GM23338 (cell line): ENCODE results near the gene TRIM21. TPM values are rescaled to one million over a fixed set of nuclear protein-coding genes. Genes with fewer than 3 reads are reported as not detected.

Experiments
- ATAC-seq: fragments of 200-7000 bp; cut with Tn5 transposase; 3 replicates; pipeline ENCODE4 v1.9.1; 2020
- DNase-seq: peaks from one replicate; pipeline ENCODE4 v3.0.0-alpha.2; 2015; ENCODE audit warnings: low spot score
- H2AFZ ChIP-seq: fragments of 200-600 bp; sonication (generic); 2 replicates; pipeline ENCODE4 v1.8.0; 2016; ENCODE audit warnings: antibody characterized with exemption, mild to moderate bottlenecking, moderate library complexity
- H3F3A ChIP-seq: fragments of 200-600 bp; sonication (generic); replicated peaks from 2 replicates; pipeline ENCODE4 v1.8.0; 2017; ENCODE audit warnings: antibody characterized with exemption, mixed run types, low read depth
- H3K27ac ChIP-seq: fragments of 200-600 bp; sonication (generic); 2 replicates; pipeline ENCODE4 v1.6.1; 2016; ENCODE audit warnings: low read depth
- H3K27me3 ChIP-seq: fragments of 200-600 bp; sonication (generic); 2 replicates; pipeline ENCODE4 v1.8.0; 2016; ENCODE audit warnings: mild to moderate bottlenecking, mixed run types, moderate library complexity; ENCODE audit not compliant: insufficient read depth
- H3K36me3 ChIP-seq: fragments of 200-600 bp; sonication (generic); 2 replicates; pipeline ENCODE4 v1.8.0; 2016; ENCODE audit warnings: mild to moderate bottlenecking; ENCODE audit not compliant: insufficient read depth
- H3K4me1 ChIP-seq: fragments of 200-600 bp; sonication (generic); 2 replicates; pipeline ENCODE4 v1.8.0; 2016; ENCODE audit warnings: mild to moderate bottlenecking, moderate library complexity; ENCODE audit not compliant: insufficient read depth
- H3K4me2 ChIP-seq: fragments of 200-600 bp; sonication (generic); 2 replicates; pipeline ENCODE4 v1.7.1; 2017; ENCODE audit warnings: mixed run types
- H3K4me3 ChIP-seq: fragments of 200-600 bp; sonication (generic); 2 replicates; pipeline ENCODE4 v1.6.1; 2016; ENCODE audit warnings: mixed run types
- H3K79me2 ChIP-seq: fragments of 200-600 bp; sonication (generic); replicated peaks from 2 replicates; pipeline ENCODE4 v1.8.0; 2017; ENCODE audit warnings: mild to moderate bottlenecking; ENCODE audit not compliant: insufficient read depth
- H3K9me2 ChIP-seq: fragments of 200-600 bp; sonication (generic); 2 replicates; pipeline ENCODE4 v1.8.0; 2017; ENCODE audit not compliant: insufficient read depth
- H4K20me1 ChIP-seq: fragments of 200-600 bp; sonication (generic); replicated peaks from 2 replicates; pipeline ENCODE4 v1.8.0; 2017; ENCODE audit warnings: mild to moderate bottlenecking; ENCODE audit not compliant: insufficient read depth
- H3K27ac Mint-ChIP-seq: 2 replicates; pipeline ENCODE4 v1.8.0; 2020; ENCODE audit warnings: inconsistent platforms, mild to moderate bottlenecking, moderate library complexity, mixed read lengths
- H3K27me3 Mint-ChIP-seq: 3 replicates; pipeline ENCODE4 v1.8.0; 2022; ENCODE audit warnings: low read depth, mild to moderate bottlenecking, moderate library complexity, mixed read lengths, inconsistent platforms; ENCODE audit not compliant: insufficient read depth, poor library complexity
- H3K36me3 Mint-ChIP-seq: 3 replicates; pipeline ENCODE4 v1.8.0; 2021; ENCODE audit warnings: low read depth, mild to moderate bottlenecking, inconsistent platforms, moderate library complexity, mixed read lengths
- H3K4me1 Mint-ChIP-seq: 3 replicates; pipeline ENCODE4 v1.8.0; 2020; ENCODE audit warnings: mild to moderate bottlenecking, inconsistent platforms, mixed read lengths
- H3K4me3 Mint-ChIP-seq: 3 replicates; pipeline ENCODE4 v1.8.0; 2021; ENCODE audit warnings: moderate library complexity, mild to moderate bottlenecking, inconsistent platforms, mixed read lengths
- H3K9me3 Mint-ChIP-seq: 3 replicates; pipeline ENCODE4 v1.8.0; 2020; ENCODE audit warnings: moderate library complexity, mild to moderate bottlenecking, inconsistent platforms, mixed read lengths
- CREB1 ChIP-seq: fragments of 250-450 bp; sonication (Bioruptor Pico); IDR thresholded peaks from 2 replicates; pipeline ENCODE4 v1.5.0; 2020; ENCODE audit warnings: low read depth, mild to moderate bottlenecking, moderate library complexity
- EZH2 ChIP-seq: fragments of 200-600 bp; sonication (generic); IDR thresholded peaks from one replicate; pipeline ENCODE4 v1.8.0; 2017; ENCODE audit warnings: antibody characterized with exemption, mild to moderate bottlenecking, low read depth; ENCODE audit not compliant: unreplicated experiment
- EZH2phosphoT487 ChIP-seq: fragments of 200-600 bp; sonication (generic); IDR thresholded peaks from one replicate; pipeline ENCODE4 v1.8.1; 2018; ENCODE audit warnings: antibody characterized with exemption; ENCODE audit not compliant: unreplicated experiment
- POLR2AphosphoS5 ChIP-seq: IDR thresholded peaks from 2 replicates; pipeline ENCODE4 v1.6.1; 2016; ENCODE audit warnings: antibody characterized with exemption, low read depth
- STAT1 ChIP-seq: IDR thresholded peaks from one replicate; pipeline ENCODE4 v1.6.1; 2016; ENCODE audit warnings: antibody characterized with exemption; ENCODE audit not compliant: unreplicated experiment
- ZNF114 ChIP-seq: fragments of 250-450 bp; sonication (Bioruptor Pico); IDR thresholded peaks from 2 replicates; pipeline ENCODE4 v1.5.0; 2020; ENCODE audit warnings: mild to moderate bottlenecking, moderate library complexity
- polyA plus RNA-seq: library from polyadenylated mRNA; unstranded; fragments of >200 nt; fragmentation: Nextera tagmentation; extraction: Ambion mirVana; gene quantifications from 2 replicates; pipeline ENCODE4 v1.2.1, GENCODE V29; 2016
- total RNA-seq: library from RNA; depleted of rRNA; stranded (reverse); fragments of >200 nt; shearing (Covaris generic); gene quantifications from 2 replicates; pipeline ENCODE4 v1.2.3, GENCODE V29; 2014
- TF ChIP-seq, protein P1 (sequence below): fragments of 250-450 bp; sonication (Bioruptor Pico); IDR thresholded peaks from 2 replicates; pipeline ENCODE4 v1.5.0; 2020; ENCODE audit warnings: mild to moderate bottlenecking, moderate library complexity
- TF ChIP-seq, protein P2 (sequence below): IDR thresholded peaks from 2 replicates; pipeline ENCODE4 v1.6.1; 2016; ENCODE audit warnings: antibody characterized with exemption
- TF ChIP-seq, protein P3 (sequence below): IDR thresholded peaks from one replicate; pipeline ENCODE4 v1.6.1; 2018; ENCODE audit warnings: antibody characterized with exemption; ENCODE audit not compliant: unreplicated experiment
- TF ChIP-seq, protein P4 (sequence below), 2 experiments: fragments of 200-600 bp in 1 of 2; sonication (generic) in 1 of 2; conservative IDR thresholded peaks; 2 replicates each; pipeline versions ENCODE4 v1.5.1 to v1.6.1; 2016 to 2017; ENCODE audit warnings: antibody characterized with exemption in 2 of 2, low read depth in 2 of 2, mild to moderate bottlenecking in 2 of 2, moderate library complexity in 1 of 2

TRIM21 gene
- total and polyA plus RNA-seq, 2 experiments from 2014 or later = 12.7 to 18.3 TPM

DNA sequence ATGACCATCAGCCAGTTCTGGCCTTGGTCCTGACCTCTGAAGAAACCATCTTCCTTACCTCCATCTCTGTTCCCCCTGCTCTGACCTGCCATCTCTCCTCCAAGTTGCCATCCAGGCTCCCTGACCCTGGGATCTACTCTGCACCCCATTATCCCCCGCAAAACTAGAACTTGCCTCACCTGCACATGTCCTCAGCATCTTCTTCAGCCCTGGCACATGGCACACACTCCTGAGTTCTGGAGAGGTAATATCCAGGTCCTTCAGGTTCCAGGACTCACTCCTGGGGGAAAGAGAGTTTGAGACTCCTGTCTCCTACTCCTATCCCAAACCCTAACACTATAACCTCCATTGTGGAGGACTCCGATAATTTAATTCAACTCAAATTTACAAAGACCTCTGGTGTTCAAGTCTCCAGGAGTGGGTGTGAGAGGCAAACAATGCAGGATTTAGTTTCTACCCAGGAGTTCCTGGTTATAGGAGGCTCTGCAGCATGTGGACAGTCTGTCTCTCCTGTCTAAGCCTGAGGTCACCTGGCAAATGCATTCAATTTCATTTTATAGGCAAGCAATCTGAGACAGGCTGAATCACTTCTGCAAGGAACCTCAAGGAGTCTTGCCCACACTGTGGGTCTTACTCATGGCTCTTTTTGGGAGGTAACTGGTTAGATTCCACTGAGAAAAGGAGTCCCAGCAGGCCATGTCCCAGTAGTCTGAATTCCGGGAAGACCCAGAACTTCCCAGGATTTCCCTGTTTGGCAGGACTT, 7.3 kb downstream of the TRIM21 start:
- no peaks in the 10 kb centered on the region for H3K9me3 Mint-ChIP-seq
- TF ChIP-seq ZNF114 (CRISPR knock-in tag) = no peak
- no peak for TF ChIP-seq STAT1
- no peak for TF ChIP-seq EZH2
- TF ChIP-seq, protein P1, sequence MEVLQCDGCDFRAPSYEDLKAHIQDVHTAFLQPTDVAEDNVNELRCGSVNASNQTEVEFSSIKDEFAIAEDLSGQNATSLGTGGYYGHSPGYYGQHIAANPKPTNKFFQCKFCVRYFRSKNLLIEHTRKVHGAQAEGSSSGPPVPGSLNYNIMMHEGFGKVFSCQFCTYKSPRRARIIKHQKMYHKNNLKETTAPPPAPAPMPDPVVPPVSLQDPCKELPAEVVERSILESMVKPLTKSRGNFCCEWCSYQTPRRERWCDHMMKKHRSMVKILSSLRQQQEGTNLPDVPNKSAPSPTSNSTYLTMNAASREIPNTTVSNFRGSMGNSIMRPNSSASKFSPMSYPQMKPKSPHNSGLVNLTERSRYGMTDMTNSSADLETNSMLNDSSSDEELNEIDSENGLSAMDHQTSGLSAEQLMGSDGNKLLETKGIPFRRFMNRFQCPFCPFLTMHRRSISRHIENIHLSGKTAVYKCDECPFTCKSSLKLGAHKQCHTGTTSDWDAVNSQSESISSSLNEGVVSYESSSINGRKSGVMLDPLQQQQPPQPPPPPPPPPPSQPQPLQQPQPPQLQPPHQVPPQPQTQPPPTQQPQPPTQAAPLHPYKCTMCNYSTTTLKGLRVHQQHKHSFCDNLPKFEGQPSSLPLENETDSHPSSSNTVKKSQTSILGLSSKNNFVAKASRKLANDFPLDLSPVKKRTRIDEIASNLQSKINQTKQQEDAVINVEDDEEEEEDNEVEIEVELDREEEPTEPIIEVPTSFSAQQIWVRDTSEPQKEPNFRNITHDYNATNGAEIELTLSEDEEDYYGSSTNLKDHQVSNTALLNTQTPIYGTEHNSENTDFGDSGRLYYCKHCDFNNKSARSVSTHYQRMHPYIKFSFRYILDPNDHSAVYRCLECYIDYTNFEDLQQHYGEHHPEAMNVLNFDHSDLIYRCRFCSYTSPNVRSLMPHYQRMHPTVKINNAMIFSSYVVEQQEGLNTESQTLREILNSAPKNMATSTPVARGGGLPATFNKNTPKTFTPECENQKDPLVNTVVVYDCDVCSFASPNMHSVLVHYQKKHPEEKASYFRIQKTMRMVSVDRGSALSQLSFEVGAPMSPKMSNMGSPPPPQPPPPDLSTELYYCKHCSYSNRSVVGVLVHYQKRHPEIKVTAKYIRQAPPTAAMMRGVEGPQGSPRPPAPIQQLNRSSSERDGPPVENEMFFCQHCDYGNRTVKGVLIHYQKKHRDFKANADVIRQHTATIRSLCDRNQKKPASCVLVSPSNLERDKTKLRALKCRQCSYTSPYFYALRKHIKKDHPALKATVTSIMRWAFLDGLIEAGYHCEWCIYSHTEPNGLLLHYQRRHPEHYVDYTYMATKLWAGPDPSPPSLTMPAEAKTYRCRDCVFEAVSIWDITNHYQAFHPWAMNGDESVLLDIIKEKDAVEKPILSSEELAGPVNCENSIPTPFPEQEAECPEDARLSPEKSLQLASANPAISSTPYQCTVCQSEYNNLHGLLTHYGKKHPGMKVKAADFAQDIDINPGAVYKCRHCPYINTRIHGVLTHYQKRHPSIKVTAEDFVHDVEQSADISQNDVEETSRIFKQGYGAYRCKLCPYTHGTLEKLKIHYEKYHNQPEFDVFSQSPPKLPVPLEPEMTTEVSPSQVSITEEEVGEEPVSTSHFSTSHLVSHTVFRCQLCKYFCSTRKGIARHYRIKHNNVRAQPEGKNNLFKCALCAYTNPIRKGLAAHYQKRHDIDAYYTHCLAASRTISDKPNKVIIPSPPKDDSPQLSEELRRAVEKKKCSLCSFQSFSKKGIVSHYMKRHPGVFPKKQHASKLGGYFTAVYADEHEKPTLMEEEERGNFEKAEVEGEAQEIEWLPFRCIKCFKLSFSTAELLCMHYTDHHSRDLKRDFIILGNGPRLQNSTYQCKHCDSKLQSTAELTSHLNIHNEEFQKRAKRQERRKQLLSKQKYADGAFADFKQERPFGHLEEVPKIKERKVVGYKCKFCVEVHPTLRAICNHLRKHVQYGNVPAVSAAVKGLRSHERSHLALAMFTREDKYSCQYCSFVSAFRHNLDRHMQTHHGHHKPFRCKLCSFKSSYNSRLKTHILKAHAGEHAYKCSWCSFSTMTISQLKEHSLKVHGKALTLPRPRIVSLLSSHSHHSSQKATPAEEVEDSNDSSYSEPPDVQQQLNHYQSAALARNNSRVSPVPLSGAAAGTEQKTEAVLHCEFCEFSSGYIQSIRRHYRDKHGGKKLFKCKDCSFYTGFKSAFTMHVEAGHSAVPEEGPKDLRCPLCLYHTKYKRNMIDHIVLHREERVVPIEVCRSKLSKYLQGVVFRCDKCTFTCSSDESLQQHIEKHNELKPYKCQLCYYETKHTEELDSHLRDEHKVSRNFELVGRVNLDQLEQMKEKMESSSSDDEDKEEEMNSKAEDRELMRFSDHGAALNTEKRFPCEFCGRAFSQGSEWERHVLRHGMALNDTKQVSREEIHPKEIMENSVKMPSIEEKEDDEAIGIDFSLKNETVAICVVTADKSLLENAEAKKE (CRISPR knock-in tag) = no peak
- no peak for TF ChIP-seq POLR2AphosphoS5
- TF ChIP-seq, protein P2, sequence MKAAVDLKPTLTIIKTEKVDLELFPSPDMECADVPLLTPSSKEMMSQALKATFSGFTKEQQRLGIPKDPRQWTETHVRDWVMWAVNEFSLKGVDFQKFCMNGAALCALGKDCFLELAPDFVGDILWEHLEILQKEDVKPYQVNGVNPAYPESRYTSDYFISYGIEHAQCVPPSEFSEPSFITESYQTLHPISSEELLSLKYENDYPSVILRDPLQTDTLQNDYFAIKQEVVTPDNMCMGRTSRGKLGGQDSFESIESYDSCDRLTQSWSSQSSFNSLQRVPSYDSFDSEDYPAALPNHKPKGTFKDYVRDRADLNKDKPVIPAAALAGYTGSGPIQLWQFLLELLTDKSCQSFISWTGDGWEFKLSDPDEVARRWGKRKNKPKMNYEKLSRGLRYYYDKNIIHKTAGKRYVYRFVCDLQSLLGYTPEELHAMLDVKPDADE = no peak
- TF ChIP-seq EZH2phosphoT487 = no peak
- no peak for TF ChIP-seq CREB1
- TF ChIP-seq, protein P3, sequence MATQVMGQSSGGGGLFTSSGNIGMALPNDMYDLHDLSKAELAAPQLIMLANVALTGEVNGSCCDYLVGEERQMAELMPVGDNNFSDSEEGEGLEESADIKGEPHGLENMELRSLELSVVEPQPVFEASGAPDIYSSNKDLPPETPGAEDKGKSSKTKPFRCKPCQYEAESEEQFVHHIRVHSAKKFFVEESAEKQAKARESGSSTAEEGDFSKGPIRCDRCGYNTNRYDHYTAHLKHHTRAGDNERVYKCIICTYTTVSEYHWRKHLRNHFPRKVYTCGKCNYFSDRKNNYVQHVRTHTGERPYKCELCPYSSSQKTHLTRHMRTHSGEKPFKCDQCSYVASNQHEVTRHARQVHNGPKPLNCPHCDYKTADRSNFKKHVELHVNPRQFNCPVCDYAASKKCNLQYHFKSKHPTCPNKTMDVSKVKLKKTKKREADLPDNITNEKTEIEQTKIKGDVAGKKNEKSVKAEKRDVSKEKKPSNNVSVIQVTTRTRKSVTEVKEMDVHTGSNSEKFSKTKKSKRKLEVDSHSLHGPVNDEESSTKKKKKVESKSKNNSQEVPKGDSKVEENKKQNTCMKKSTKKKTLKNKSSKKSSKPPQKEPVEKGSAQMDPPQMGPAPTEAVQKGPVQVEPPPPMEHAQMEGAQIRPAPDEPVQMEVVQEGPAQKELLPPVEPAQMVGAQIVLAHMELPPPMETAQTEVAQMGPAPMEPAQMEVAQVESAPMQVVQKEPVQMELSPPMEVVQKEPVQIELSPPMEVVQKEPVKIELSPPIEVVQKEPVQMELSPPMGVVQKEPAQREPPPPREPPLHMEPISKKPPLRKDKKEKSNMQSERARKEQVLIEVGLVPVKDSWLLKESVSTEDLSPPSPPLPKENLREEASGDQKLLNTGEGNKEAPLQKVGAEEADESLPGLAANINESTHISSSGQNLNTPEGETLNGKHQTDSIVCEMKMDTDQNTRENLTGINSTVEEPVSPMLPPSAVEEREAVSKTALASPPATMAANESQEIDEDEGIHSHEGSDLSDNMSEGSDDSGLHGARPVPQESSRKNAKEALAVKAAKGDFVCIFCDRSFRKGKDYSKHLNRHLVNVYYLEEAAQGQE = no peak
- TF ChIP-seq, protein P4, sequence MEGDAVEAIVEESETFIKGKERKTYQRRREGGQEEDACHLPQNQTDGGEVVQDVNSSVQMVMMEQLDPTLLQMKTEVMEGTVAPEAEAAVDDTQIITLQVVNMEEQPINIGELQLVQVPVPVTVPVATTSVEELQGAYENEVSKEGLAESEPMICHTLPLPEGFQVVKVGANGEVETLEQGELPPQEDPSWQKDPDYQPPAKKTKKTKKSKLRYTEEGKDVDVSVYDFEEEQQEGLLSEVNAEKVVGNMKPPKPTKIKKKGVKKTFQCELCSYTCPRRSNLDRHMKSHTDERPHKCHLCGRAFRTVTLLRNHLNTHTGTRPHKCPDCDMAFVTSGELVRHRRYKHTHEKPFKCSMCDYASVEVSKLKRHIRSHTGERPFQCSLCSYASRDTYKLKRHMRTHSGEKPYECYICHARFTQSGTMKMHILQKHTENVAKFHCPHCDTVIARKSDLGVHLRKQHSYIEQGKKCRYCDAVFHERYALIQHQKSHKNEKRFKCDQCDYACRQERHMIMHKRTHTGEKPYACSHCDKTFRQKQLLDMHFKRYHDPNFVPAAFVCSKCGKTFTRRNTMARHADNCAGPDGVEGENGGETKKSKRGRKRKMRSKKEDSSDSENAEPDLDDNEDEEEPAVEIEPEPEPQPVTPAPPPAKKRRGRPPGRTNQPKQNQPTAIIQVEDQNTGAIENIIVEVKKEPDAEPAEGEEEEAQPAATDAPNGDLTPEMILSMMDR (conservative IDR thresholded peaks at IDR 0.05; ENCODE audit: low read depth in 2 of 2) = no peak
- Histone ChIP-seq H3K27ac (no peak overlapping the region), H3F3A (no peaks in the 10 kb centered on the region), H3K27me3 (no peaks in the 10 kb centered on the region), H3K4me1 (no peaks in the 10 kb centered on the region), H3K4me2 (no peak overlapping the region), H3K36me3 (no peaks in the 10 kb centered on the region), H3K9me2 (no peaks in the 10 kb centered on the region), H3K79me2 (no peaks in the 10 kb centered on the region; the same call in 1 of the 2 replicates), H4K20me1 (no peaks in the 10 kb centered on the region), H3K4me3 (no peak overlapping the region), H2AFZ (no peak overlapping the region)
- no peak overlapping the region for H3K4me3 Mint-ChIP-seq
- DNase-seq (no peak), ATAC-seq (no peak)
- peaks cover 4% of the 10 kb centered on the region for H3K27me3 Mint-ChIP-seq
- H3K4me1 Mint-ChIP-seq = no peaks in the 10 kb centered on the region
- peaks cover 35% of the 10 kb centered on the region for H3K36me3 Mint-ChIP-seq
- no peak overlapping the region for H3K27ac Mint-ChIP-seq
